GM13976 (cell line): ENCODE results near the gene SLC26A11.

Experiments used
- DNase-seq: peaks from one replicate; pipeline ENCODE4 v3.0.0; 2012; ENCODE audit warnings: low spot score
- in situ Hi-C: fragments of 300-500 bp; cut with MboI; formaldehyde crosslinking; loops from one replicate; pipeline ENCODE4 v1.12.0; 2022; ENCODE audit warnings: low sequenced_read_pairs, mixed read lengths, inconsistent platforms; ENCODE audit not compliant: unreplicated experiment
- TF ChIP-seq, protein P1 (sequence below): IDR thresholded peaks from 2 replicates; pipeline ENCODE4 v1.5.1; 2012; ENCODE audit warnings: borderline replicate concordance, mild to moderate bottlenecking; ENCODE audit not compliant: insufficient read depth; ENCODE audit errors: extremely low read depth, missing control alignments, control extremely low read depth

The SLC26A11 gene

DNA sequence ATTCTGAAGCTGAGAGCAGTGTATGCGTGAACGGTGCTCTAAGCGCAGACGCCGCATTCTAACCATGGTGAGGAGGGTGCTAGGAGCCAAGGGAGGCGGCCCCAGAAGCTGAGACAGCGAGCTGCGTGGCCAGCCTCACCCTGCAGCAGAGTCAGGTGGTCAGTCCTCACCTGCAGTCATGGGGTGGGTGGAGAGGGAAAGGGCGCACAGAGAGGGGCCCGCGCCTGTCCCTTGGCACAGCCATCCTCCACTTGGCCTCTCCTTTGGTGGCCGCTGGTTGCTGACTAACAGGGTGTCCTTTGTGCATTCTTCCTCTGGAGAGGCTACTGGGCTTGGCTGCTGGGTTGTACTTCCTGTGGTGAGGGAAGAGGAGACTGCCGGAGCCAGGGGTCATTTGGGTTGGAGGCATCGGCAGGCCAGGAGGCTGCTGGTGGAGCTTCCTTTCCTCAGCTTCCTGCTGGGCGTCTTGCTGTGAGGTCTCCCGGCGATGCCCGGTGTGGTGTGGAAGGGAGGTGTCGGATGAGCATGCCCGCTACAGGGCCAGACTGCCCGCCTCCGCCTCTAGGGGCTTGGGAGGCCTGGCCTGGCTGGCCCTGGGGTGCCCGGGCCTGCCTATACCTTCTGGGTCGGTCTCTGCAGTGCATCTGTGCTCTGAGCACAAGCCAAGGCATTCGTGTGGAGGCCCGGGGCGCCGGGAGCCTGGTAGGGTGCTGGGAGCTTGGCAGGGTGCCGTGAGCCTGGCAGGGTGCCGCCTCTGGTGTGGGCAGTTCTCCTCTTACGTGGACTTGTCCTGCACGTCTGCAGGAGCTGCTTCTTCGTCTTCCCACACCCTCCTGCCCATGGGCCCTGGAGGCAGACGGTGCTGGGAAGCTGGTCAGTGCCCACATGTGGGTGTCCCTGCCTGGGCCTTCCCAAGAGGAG lies 57.8 kb downstream of the SLC26A11 start:
- in situ Hi-C loops: no loop called here
- DNase-seq: no peak
- TF ChIP-seq, protein P1, sequence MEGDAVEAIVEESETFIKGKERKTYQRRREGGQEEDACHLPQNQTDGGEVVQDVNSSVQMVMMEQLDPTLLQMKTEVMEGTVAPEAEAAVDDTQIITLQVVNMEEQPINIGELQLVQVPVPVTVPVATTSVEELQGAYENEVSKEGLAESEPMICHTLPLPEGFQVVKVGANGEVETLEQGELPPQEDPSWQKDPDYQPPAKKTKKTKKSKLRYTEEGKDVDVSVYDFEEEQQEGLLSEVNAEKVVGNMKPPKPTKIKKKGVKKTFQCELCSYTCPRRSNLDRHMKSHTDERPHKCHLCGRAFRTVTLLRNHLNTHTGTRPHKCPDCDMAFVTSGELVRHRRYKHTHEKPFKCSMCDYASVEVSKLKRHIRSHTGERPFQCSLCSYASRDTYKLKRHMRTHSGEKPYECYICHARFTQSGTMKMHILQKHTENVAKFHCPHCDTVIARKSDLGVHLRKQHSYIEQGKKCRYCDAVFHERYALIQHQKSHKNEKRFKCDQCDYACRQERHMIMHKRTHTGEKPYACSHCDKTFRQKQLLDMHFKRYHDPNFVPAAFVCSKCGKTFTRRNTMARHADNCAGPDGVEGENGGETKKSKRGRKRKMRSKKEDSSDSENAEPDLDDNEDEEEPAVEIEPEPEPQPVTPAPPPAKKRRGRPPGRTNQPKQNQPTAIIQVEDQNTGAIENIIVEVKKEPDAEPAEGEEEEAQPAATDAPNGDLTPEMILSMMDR: no peak

- in situ Hi-C loops: no loop called here
- no peak for DNase-seq
- TF ChIP-seq, protein P1: no peak
Observed at GRCh38 chr17:80279895-80280294, 59.7 kb downstream of the SLC26A11 start.

- in situ Hi-C loops: no loop called here
- DNase-seq: no peak
- TF ChIP-seq, protein P1: no peak
Observed at GRCh38 chr17:80281516-80281915, 61.3 kb downstream of the SLC26A11 start.

DNA sequence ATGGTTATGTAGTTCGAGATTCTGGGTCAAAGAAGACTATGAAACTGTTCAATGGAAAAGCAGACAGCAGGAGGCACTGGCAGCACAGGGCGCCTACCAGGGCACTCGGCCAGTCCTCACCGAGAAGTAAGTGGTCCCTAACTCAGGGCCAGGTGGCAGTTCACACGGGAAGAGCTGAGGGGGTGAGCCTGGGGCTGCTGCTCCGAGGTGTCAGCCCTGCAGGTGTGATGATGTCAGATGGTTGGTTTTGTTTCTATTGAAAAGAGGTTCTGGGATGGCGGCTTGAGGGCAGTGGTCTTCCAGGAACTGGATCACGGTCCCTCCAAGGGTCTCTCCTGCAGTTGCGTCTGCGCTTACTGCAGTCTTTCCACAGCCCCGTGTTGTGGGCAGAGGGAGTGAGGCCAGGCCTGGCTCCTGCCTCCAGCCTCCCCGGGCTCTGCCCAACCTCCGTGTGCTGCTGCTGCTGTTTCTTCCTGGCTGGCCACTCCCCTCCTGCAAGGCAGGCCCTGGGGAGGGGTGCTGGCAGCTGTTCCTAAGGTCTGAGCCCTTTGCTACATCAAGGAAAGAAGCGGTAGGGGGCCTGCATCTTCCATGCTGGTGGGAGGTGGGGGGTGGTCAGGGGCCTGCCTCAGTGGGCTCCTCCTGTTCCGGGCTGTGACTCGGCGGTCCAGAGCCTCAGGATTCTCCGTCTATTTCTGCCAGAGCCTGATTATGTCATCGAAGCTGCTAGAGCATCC lies 63.1 kb downstream of the SLC26A11 start:
- TF ChIP-seq, protein P1: no peak
- in situ Hi-C loops: no loop called here

GRCh38 chr17:80284631-80285030 lies 64.4 kb downstream of the SLC26A11 start:
- TF ChIP-seq, protein P1: no peak
- no peak for DNase-seq

More for the DNA sequence above, 63.1 kb downstream of the SLC26A11 start:
- no peak for DNase-seq

GRCh38 chr17:80285237-80285920 lies 65.2 kb downstream of the SLC26A11 start:
- in situ Hi-C loops: no loop called here
- TF ChIP-seq, protein P1: no peak
- no peak for DNase-seq

More at GRCh38 chr17:80284631-80285030, 64.4 kb downstream of the SLC26A11 start:
- in situ Hi-C loops: no loop called here
